GM23248 (cell line): ENCODE data around the gene DNAJC2. TPM values are rescaled to one million over a fixed set of nuclear protein-coding genes. Genes with fewer than 3 reads are reported as not detected.

ENCODE experiments used
- DNase-seq: peaks from one replicate; pipeline ENCODE4 v3.0.0-alpha.2; 2015
- H2AFZ ChIP-seq: fragments of 200-600 bp; sonication (generic); 2 replicates; pipeline ENCODE4 v1.6.1; 2016; ENCODE audit warnings: antibody characterized with exemption
- H3F3A ChIP-seq: fragments of 200-600 bp; sonication (generic); 2 replicates; pipeline ENCODE4 v1.6.1; 2016; ENCODE audit warnings: mild to moderate bottlenecking, antibody characterized with exemption, mixed run types; ENCODE audit not compliant: insufficient read depth
- H3K27ac ChIP-seq: fragments of 200-600 bp; sonication (generic); 2 replicates; pipeline ENCODE4 v1.5.1; 2016; ENCODE audit warnings: mild to moderate bottlenecking
- H3K27me3 ChIP-seq: fragments of 200-600 bp; sonication (generic); replicated peaks from 2 replicates; pipeline ENCODE4 v1.6.1; 2016; ENCODE audit warnings: mild to moderate bottlenecking; ENCODE audit not compliant: insufficient read depth
- H3K36me3 ChIP-seq: fragments of 200-600 bp; sonication (generic); 2 replicates; pipeline ENCODE4 v1.6.1; 2016; ENCODE audit warnings: low read depth, mild to moderate bottlenecking
- H3K4me1 ChIP-seq: fragments of 200-600 bp; sonication (generic); 2 replicates; pipeline ENCODE4 v1.6.1; 2016; ENCODE audit warnings: mild to moderate bottlenecking; ENCODE audit not compliant: insufficient read depth
- H3K4me2 ChIP-seq: fragments of 200-600 bp; sonication (generic); one replicate; pipeline ENCODE4 v1.6.1; 2016; ENCODE audit warnings: mild to moderate bottlenecking; ENCODE audit not compliant: unreplicated experiment
- H3K4me3 ChIP-seq: fragments of 200-600 bp; sonication (generic); 2 replicates; pipeline ENCODE4 v1.5.1; 2016; ENCODE audit warnings: mild to moderate bottlenecking
- H3K79me2 ChIP-seq: fragments of 200-600 bp; sonication (generic); 2 replicates; pipeline ENCODE4 v1.6.1; 2016; ENCODE audit warnings: mild to moderate bottlenecking; ENCODE audit not compliant: insufficient read depth
- H3K9ac ChIP-seq: fragments of 200-600 bp; sonication (generic); 2 replicates; pipeline ENCODE4 v1.6.1; 2016; ENCODE audit warnings: mild to moderate bottlenecking
- H3K9me2 ChIP-seq: fragments of 200-600 bp; sonication (generic); 2 replicates; pipeline ENCODE4 v1.6.1; 2016; ENCODE audit warnings: mixed run types, mild to moderate bottlenecking, moderate library complexity; ENCODE audit not compliant: insufficient read depth
- H3K9me3 ChIP-seq: fragments of 200-600 bp; sonication (generic); one replicate; pipeline ENCODE4 v1.6.1; 2017; ENCODE audit warnings: low read depth
- H4K20me1 ChIP-seq: fragments of 200-600 bp; sonication (generic); 2 replicates; pipeline ENCODE4 v1.6.0; 2016; ENCODE audit not compliant: insufficient read depth
- EZH2 ChIP-seq: fragments of 200-600 bp; sonication (generic); IDR thresholded peaks from 2 replicates; pipeline ENCODE4 v1.6.1; 2018; ENCODE audit warnings: antibody characterized with exemption, mild to moderate bottlenecking; ENCODE audit not compliant: insufficient read depth, poor library complexity, severe bottlenecking
- EZH2phosphoT487 ChIP-seq: fragments of 200-600 bp; sonication (generic); IDR thresholded peaks from 2 replicates; pipeline ENCODE4 v1.6.1; 2018; ENCODE audit warnings: antibody characterized with exemption, moderate library complexity, mild to moderate bottlenecking, low read depth; ENCODE audit not compliant: insufficient read depth
- WGBS, 2 experiments: methylation state at CpG; one replicate each; pipeline ENCODE4 v1.1.6; 2015 to 2017; ENCODE audit warnings: low lambda C conversion rate in 2 of 2, low coverage in 1 of 2; ENCODE audit errors: missing lambda C conversion rate in 2 of 2; 5-methylcytosine and 5-hydroxymethylcytosine counted together
- in situ Hi-C: fragments of 300-500 bp; cut with MboI; formaldehyde crosslinking; loops from 2 replicates; pipeline ENCODE4 v1.15.0; 2020
- polyA plus RNA-seq: library from polyadenylated mRNA; unstranded; fragments of >200 nt; fragmentation: Nextera tagmentation; extraction: Ambion mirVana; gene quantifications from 2 replicates; pipeline ENCODE4 v1.2.1, GENCODE V29; 2016
- total RNA-seq: library from RNA; depleted of rRNA; stranded (reverse); fragments of >200 nt; shearing (Covaris generic); gene quantifications from 2 replicates; pipeline ENCODE4 v1.2.3, GENCODE V29; 2014

The DNAJC2 gene
- total and polyA plus RNA-seq, 2 experiments from 2014 or later, result 19.3 to 36.6 TPM

GRCh38 chr7:103338864-103339263, 5.7 kb downstream of the DNAJC2 start:
- Histone ChIP-seq H3K9ac (no peak overlapping the region), H3K9me2 (no peaks in the 10 kb centered on the region), H3K9me3 (no peaks in the 10 kb centered on the region), H3K27ac (no peak overlapping the region), H3K36me3 (peaks cover 59% of the 10 kb centered on the region), H2AFZ (no peak overlapping the region), H3K4me3 (no peak overlapping the region), H3K4me2 (no peak overlapping the region), H4K20me1 (no peaks in the 10 kb centered on the region), H3K79me2 (peaks cover 100% of the 10 kb centered on the region), H3K27me3 (no peaks in the 10 kb centered on the region), H3F3A (peaks cover 4% of the 10 kb centered on the region; the same call in 1 of the 2 replicates), H3K4me1 (peaks cover 12% of the 10 kb centered on the region; the same call in 1 of the 2 replicates)
- in situ Hi-C loops, result no loop called here
- no peak for TF ChIP-seq EZH2
- TF ChIP-seq EZH2phosphoT487, result no peak
- DNase-seq, result no peak
- WGBS, 2 experiments, result 94 to 98% methylated on average over 2 of the region's 2 CpGs

- no peak for DNase-seq
- H3F3A ChIP-seq, result peaks cover 4% of the 10 kb centered on the region; the same call in 1 of the 2 replicates
- H3K9me2 ChIP-seq, result no peaks in the 10 kb centered on the region
- no peak overlapping the region for H3K4me2 ChIP-seq
- no peaks in the 10 kb centered on the region for H3K27me3 ChIP-seq
- H3K9me3 ChIP-seq, result no peaks in the 10 kb centered on the region
- peaks cover 100% of the 10 kb centered on the region for H3K79me2 ChIP-seq
- no peaks in the 10 kb centered on the region for H4K20me1 ChIP-seq
- H3K4me1 ChIP-seq, result peaks cover 5% of the 10 kb centered on the region; the same call in 1 of the 2 replicates
- no peak overlapping the region for H2AFZ ChIP-seq
- no peak overlapping the region for H3K9ac ChIP-seq
- TF ChIP-seq EZH2, result no peak
- no peak for TF ChIP-seq EZH2phosphoT487
- no peak overlapping the region for H3K4me3 ChIP-seq
- in situ Hi-C loops, result no loop called here
- no peak overlapping the region for H3K27ac ChIP-seq
- WGBS, 2 experiments, result 92 to 98% methylated on average over 2 of the region's 2 CpGs
- H3K36me3 ChIP-seq, result peaks cover 56% of the 10 kb centered on the region
Observed at GRCh38 chr7:103336761-103337160, 7.8 kb downstream of the DNAJC2 start.

- peaks cover 37% of the 10 kb centered on the region for H3K79me2 ChIP-seq
- no peak overlapping the region for H3K27ac ChIP-seq
- H3F3A ChIP-seq, result peaks cover 3% of the 10 kb centered on the region; the same call in 1 of the 2 replicates
- no peak overlapping the region for H2AFZ ChIP-seq
- DNase-seq, result no peak
- no peak overlapping the region for H3K9ac ChIP-seq
- H3K27me3 ChIP-seq, result no peaks in the 10 kb centered on the region
- 91% methylated on average over 8 of the region's 8 CpGs for WGBS, 2 experiments
- H3K36me3 ChIP-seq, result peaks cover 66% of the 10 kb centered on the region
- H3K9me3 ChIP-seq, result no peaks in the 10 kb centered on the region
- no peaks in the 10 kb centered on the region for H3K4me1 ChIP-seq
- H3K4me2 ChIP-seq, result no peak overlapping the region
- no peak overlapping the region for H3K4me3 ChIP-seq
- H3K9me2 ChIP-seq, result no peaks in the 10 kb centered on the region
- no peaks in the 10 kb centered on the region for H4K20me1 ChIP-seq
- in situ Hi-C loops, result no loop called here
- no peak for TF ChIP-seq EZH2
- no peak for TF ChIP-seq EZH2phosphoT487
Observed at GRCh38 chr7:103325744-103326143, 18.8 kb downstream of the DNAJC2 start.

- Histone ChIP-seq H3K9me3 (no peaks in the 10 kb centered on the region), H3K36me3 (peaks cover 82% of the 10 kb centered on the region), H3F3A (peaks cover 60% of the 10 kb centered on the region), H3K4me3 (no peak overlapping the region), H3K4me2 (no peak overlapping the region), H2AFZ (no peak overlapping the region), H4K20me1 (no peaks in the 10 kb centered on the region), H3K9ac (no peak overlapping the region), H3K27ac (no peak overlapping the region), H3K79me2 (peaks cover 7% of the 10 kb centered on the region; the same call in 1 of the 2 replicates), H3K4me1 (no peaks in the 10 kb centered on the region), H3K9me2 (no peaks in the 10 kb centered on the region), H3K27me3 (no peaks in the 10 kb centered on the region)
- DNase-seq, result no peak
- in situ Hi-C loops, result no loop called here
- TF ChIP-seq EZH2phosphoT487 (no peak), EZH2 (no peak)
Observed at GRCh38 chr7:103317009-103317408, 27.6 kb downstream of the DNAJC2 start.

- Histone ChIP-seq H3K9me2 (no peaks in the 10 kb centered on the region), H3K27me3 (no peaks in the 10 kb centered on the region), H3K4me1 (no peaks in the 10 kb centered on the region), H3K27ac (no peak overlapping the region), H3K9me3 (no peaks in the 10 kb centered on the region), H3K36me3 (peaks cover 82% of the 10 kb centered on the region), H3F3A (peaks cover 66% of the 10 kb centered on the region), H3K79me2 (peaks cover 11% of the 10 kb centered on the region), H3K9ac (no peak overlapping the region), H4K20me1 (no peaks in the 10 kb centered on the region), H2AFZ (no peak overlapping the region), H3K4me3 (no peak overlapping the region), H3K4me2 (no peak overlapping the region)
- DNase-seq, result no peak
- WGBS, 2 experiments, result 81 to 83% methylated on average over 2 of the region's 2 CpGs
- no peak for TF ChIP-seq EZH2
- no peak for TF ChIP-seq EZH2phosphoT487
- in situ Hi-C loops, result no loop called here
Observed at GRCh38 chr7:103316380-103316941, 28.1 kb downstream of the DNAJC2 start.
